ENCODE measurements around the gene CAPG.

The CAPG gene

DNA sequence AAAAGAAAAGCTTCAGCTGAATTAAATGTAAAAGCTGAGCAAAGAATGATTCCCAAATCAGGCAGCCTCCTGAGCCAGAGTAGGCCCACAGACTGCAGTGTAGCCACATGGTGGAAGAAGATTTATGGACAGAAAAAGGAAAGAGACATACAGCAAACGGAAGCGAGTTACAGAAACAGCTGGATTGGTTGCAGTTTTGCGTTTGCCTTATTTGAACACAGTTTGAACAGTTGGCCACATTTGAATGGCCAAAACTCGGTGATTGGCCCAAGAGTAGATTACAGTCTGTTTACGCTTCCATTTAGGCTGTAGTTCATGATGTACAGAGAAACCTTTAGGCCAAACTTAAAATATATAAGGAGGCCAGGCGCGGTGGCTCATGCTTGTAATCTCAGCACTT is 43.4 kb upstream of the CAPG start:
- TF ChIP-seq, protein P1, sequence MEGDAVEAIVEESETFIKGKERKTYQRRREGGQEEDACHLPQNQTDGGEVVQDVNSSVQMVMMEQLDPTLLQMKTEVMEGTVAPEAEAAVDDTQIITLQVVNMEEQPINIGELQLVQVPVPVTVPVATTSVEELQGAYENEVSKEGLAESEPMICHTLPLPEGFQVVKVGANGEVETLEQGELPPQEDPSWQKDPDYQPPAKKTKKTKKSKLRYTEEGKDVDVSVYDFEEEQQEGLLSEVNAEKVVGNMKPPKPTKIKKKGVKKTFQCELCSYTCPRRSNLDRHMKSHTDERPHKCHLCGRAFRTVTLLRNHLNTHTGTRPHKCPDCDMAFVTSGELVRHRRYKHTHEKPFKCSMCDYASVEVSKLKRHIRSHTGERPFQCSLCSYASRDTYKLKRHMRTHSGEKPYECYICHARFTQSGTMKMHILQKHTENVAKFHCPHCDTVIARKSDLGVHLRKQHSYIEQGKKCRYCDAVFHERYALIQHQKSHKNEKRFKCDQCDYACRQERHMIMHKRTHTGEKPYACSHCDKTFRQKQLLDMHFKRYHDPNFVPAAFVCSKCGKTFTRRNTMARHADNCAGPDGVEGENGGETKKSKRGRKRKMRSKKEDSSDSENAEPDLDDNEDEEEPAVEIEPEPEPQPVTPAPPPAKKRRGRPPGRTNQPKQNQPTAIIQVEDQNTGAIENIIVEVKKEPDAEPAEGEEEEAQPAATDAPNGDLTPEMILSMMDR (IDR thresholded peaks at IDR 0.05; ENCODE audit: low read length, missing control alignments) = no peak
- no peak for DNase-seq (ENCODE audit: low read depth)
- no peak overlapping the region for H3K4me3 ChIP-seq (replicated peaks; ENCODE audit: low read depth, low read length)

DNA sequence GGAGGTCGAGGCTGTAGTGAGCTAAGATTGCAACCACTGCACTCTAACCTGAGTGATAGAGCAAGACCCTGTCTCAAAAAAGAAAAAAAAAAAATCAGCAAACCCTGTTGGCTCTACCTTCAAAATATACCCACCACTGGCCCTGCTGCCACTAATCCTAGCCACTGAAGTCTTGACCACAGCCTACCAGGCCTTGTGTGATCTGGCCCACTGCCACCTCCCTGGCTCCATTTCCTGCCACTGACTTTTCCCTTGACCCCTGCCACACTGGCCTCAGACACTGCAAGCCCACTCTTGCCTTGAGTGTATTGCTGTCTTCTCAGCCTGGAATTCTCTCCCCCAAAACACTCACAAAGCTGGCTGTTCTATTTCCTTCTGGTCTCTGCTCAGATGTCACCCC is 42.1 kb upstream of the CAPG start:
- TF ChIP-seq, protein P1 (IDR thresholded peaks at IDR 0.05; ENCODE audit: low read length, missing control alignments) = no peak
- no peak overlapping the region for H3K4me3 ChIP-seq (replicated peaks; ENCODE audit: low read depth, low read length)

DNA sequence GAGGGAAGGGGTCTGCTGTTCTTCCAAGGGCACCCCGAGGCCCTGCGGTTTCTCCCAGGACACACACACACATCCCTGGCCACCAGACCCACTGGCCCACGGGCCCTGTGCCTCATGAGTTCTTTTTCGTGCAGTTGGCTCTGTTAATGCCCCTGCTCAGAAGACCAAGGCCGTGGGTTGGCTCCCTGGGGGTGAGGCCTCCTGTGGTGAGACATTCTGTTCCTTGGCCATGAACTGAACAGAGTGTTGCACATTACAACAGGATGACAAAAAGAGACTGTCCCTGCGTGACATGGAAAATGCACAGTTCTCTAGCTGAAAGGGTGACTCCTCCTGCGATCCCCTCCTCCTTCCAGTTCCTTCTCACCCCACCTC is 39.0 kb upstream of the CAPG start:
- DNase-seq (ENCODE audit: low read depth) = no peak
- H3K4me3 ChIP-seq (replicated peaks; ENCODE audit: low read depth, low read length) = no peak overlapping the region
- TF ChIP-seq, protein P1 (IDR thresholded peaks at IDR 0.05; ENCODE audit: low read length, missing control alignments) = no peak

More for the DNA sequence above, 42.1 kb upstream of the CAPG start:
- DNase-seq (ENCODE audit: low read depth) = no peak

DNA sequence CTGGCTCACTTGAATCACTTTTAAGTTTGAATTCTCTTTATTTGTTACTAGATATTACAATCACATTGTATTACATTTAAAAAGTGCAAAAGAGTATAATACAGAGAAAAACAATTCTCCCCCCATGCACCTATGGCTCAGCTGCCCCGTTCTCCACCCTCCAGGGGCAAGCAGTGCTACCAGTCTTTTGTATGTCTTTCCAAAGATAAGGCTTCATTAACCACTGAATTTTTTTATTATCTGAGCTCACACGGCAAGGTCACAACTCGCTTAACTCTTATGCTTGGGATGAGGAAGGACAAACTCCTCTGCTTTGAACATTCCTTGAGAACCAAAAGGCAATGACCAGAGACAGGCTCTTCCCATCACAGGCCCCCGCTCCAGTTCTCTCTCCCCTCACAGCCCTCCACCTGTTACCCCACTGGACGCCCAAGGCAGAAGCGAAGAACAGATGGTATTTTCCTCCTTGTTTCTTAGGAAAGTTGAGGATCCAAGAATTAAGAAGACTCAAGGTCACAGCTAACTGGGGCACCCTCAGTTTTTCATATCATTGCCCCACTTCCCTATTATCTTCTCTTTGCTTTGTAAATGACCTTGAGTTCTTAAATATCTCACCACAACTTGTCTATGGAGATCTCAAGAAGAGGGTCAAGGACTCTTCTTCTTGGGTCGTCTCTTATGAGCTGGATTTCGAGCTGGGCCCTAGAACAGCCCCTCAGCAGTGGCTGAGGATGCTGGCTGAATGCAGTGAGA is 38.5 kb upstream of the CAPG start:
- TF ChIP-seq, protein P1 (IDR thresholded peaks at IDR 0.05; ENCODE audit: low read length, missing control alignments) = no peak
- H3K4me3 ChIP-seq (replicated peaks; ENCODE audit: low read depth, low read length) = no peak overlapping the region
- DNase-seq (ENCODE audit: low read depth) = no peak

DNA sequence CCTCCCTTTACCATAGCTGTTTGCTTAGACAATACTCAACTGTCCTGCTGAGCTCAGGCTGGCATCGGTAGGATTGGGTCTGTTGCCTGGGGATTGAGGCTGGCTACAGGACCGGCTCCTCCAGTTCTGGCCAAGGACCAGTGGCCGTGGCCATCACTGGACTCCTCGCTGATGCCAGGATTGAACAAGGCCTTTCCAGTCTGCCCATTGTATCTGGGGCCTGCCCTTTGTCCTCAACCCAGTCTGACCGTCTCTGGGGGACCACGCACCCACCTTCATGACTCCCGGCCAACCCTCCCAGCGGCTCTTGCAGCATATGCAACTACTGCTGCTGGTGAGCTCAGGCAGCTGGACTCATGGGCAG is 37.0 kb upstream of the CAPG start:
- H3K4me3 ChIP-seq (replicated peaks; ENCODE audit: low read depth, low read length) = no peak overlapping the region
- no peak for DNase-seq (ENCODE audit: low read depth)
- TF ChIP-seq, protein P1 (IDR thresholded peaks at IDR 0.05; ENCODE audit: low read length, missing control alignments) = no peak

DNA sequence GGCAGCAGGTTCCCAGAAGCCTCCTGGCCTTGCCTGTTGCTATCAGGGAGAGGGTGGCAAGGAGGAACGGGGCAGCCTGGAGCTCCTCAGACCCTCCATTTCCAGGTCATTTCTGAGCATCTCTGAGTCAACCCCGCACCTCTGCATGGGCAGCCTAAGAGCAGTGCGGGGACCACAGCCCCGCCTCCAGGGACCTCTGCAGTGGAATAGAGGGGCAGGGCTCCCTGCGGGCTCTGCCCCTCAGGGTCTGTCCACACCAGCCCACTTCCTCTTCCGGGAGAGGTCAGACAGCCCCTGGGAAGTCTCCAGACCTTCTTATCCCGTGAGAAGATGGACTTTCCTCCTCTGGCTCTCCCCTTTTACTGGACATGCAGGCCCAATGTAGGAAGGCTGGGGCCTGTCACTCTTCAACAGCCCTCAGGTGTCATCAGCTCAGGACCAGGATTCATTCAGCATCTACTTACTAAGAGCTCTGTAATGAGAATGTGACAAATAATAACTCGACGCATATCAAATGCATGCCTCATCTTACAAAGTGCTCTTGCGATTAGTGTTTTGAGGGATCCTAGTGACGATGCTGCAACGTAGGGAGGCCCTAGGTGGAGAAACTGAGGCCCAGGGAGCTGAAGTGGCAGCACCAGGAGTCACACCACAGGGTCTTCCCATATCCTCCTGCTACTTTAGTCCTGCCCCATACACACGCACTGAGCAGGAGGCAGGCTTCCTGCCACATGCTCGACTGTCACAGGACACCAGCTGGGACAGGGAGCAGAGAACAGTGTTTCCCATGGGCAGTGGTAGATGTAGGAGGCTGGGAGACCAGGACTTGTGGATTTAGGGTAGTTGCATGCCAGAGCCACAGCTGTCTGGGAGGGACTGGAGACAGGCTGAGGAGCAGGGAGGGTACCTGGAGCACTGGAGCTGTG is 36.4 kb upstream of the CAPG start:
- DNase-seq (ENCODE audit: low read depth) = no peak
- TF ChIP-seq, protein P1 (IDR thresholded peaks at IDR 0.05; ENCODE audit: low read length, missing control alignments) = no peak
- H3K4me3 ChIP-seq (replicated peaks; ENCODE audit: low read depth, low read length) = no peak overlapping the region
